A549 (cell line): ENCODE measurements around the gene TNFAIP6. TPM values are rescaled to one million over a fixed set of nuclear protein-coding genes. Genes with fewer than 3 reads are reported as not detected.

ENCODE experiments used
- ATAC-seq, 2 experiments: fragments of 200-7000 bp in 1 of 2; fragments of >200 bp in 1 of 2; cut with Nextera tagmentation in 1 of 2; cut with Tn5 transposase in 1 of 2; 3 replicates each; pipeline versions ENCODE4 v1.8.0 to v1.9.1; 2018 to 2020; ENCODE audit warnings: mild to moderate bottlenecking in 1 of 2, moderate library complexity in 1 of 2
- CTCF ChIA-PET: fragments of 300-600 bp; sonication (Branson Sonifier 250); formaldehyde crosslinking; extraction: SDS; loops from one replicate; lab custom pipeline; 2021; ENCODE audit warnings: antibody characterized with exemption, inconsistent platforms; lab: Yijun Ruan, JAX
- POLR2A ChIA-PET: fragments of 350-600 bp; formaldehyde crosslinking; extraction: SDS; loops from one replicate; lab custom pipeline; 2021; ENCODE audit warnings: antibody characterized with exemption, inconsistent platforms; lab: Yijun Ruan, JAX
- DNase-seq, 2 experiments: peaks; one replicate each; pipeline versions ENCODE4 v3.0.0 to v3.0.0-alpha.2; 2011 to 2016; ENCODE audit warnings: low read depth in 1 of 2, low spot score in 1 of 2
- FAIRE-seq: peaks from 2 replicates; lab custom pipeline; 2011; peaks lifted over from hg19 to GRCh38; lab: Jason Lieb, UNC
- H3K27ac ChIP-seq, 2 experiments: fragments of >200 bp; sonication (Bioruptor Twin); formaldehyde crosslinking; 3 replicates each; pipeline ENCODE4 v1.5.1; 2016 to 2017
- H3K4me1 ChIP-seq: fragments of >200 bp; sonication (Bioruptor Twin); formaldehyde crosslinking; 3 replicates; pipeline ENCODE4 v1.6.1; 2016
- H3K4me2 ChIP-seq: fragments of >200 bp; sonication (Bioruptor Twin); formaldehyde crosslinking; 3 replicates; pipeline ENCODE4 v1.6.1; 2016
- H3K4me3 ChIP-seq: fragments of >200 bp; sonication (Bioruptor Twin); formaldehyde crosslinking; 3 replicates; pipeline ENCODE4 v1.5.1; 2016
- H3K9me3 ChIP-seq: fragments of >200 bp; sonication (Bioruptor Twin); formaldehyde crosslinking; 3 replicates; pipeline ENCODE4 v1.6.1; 2016
- BHLHE40 ChIP-seq: IDR thresholded peaks from 2 replicates; pipeline ENCODE4 v1.6.1; 2012; ENCODE audit warnings: low read depth, low read length, inconsistent platforms
- CBX8 ChIP-seq: fragments of 200-600 bp; sonication (generic); IDR thresholded peaks from 2 replicates; pipeline ENCODE4 v1.6.1; 2016
- CEBPB ChIP-seq, 2 experiments: fragments of >200 bp in 1 of 2; sonication (Bioruptor Twin) in 1 of 2; formaldehyde crosslinking in 1 of 2; IDR thresholded peaks; 2 replicates each; pipeline ENCODE4 v1.6.1; 2012 to 2016
- EP300 ChIP-seq, 2 experiments: fragments of >200 bp; sonication (Bioruptor Twin); formaldehyde crosslinking; IDR thresholded peaks; 2 replicates in 1 of 2; 3 replicates in 1 of 2; pipeline ENCODE4 v1.6.1; 2016 to 2017
- GATA3 ChIP-seq: IDR thresholded peaks from 2 replicates; pipeline ENCODE4 v1.6.1; 2012; ENCODE audit warnings: borderline replicate concordance
- HDAC2 ChIP-seq: fragments of 200-600 bp; sonication (generic); IDR thresholded peaks from 2 replicates; pipeline ENCODE4 v1.6.1; 2016
- HOXA7 ChIP-seq: fragments of 250-450 bp; sonication (Bioruptor Pico); IDR thresholded peaks from 2 replicates; pipeline ENCODE4 v1.5.0; 2020; ENCODE audit warnings: mild to moderate bottlenecking, moderate library complexity
- HOXB13 ChIP-seq: fragments of 250-450 bp; sonication (Bioruptor Pico); IDR thresholded peaks from 2 replicates; pipeline ENCODE4 v1.5.0; 2020; ENCODE audit warnings: low read depth, mild to moderate bottlenecking, moderate library complexity
- KDM1A ChIP-seq: fragments of 200-600 bp; sonication (generic); IDR thresholded peaks from 2 replicates; pipeline ENCODE4 v1.6.1; 2016; ENCODE audit warnings: low read depth, mild to moderate bottlenecking
- KDM5A ChIP-seq: fragments of 200-600 bp; sonication (generic); IDR thresholded peaks from 2 replicates; pipeline ENCODE4 v1.6.1; 2016; ENCODE audit warnings: antibody characterized with exemption, mild to moderate bottlenecking
- MAFK ChIP-seq: fragments of 450-650 bp; IDR thresholded peaks from 2 replicates; pipeline ENCODE4 v1.6.1; 2014; ENCODE audit not compliant: partially characterized antibody
- MAZ ChIP-seq: fragments of 150-350 bp; IDR thresholded peaks from 2 replicates; pipeline ENCODE4 v1.6.1; 2014; ENCODE audit warnings: antibody characterized with exemption, low read depth, low read length, borderline replicate concordance
- NPAS2 ChIP-seq: fragments of 250-450 bp; sonication (Bioruptor Pico); IDR thresholded peaks from 2 replicates; pipeline ENCODE4 v1.8.0; 2022; ENCODE audit warnings: mild to moderate bottlenecking, moderate library complexity, borderline replicate concordance
- RARB ChIP-seq: fragments of 250-450 bp; sonication (Bioruptor Pico); IDR thresholded peaks from 2 replicates; pipeline ENCODE4 v1.8.0; 2021; ENCODE audit warnings: mild to moderate bottlenecking, moderate library complexity
- RFX5 ChIP-seq: fragments of 450-650 bp; IDR thresholded peaks from 2 replicates; pipeline ENCODE4 v1.7.1; 2014; ENCODE audit warnings: antibody characterized with exemption, mild to moderate bottlenecking, moderate library complexity
- SREBF2 ChIP-seq: fragments of 450-650 bp; IDR thresholded peaks from 2 replicates; pipeline ENCODE4 v1.6.1; 2014; ENCODE audit warnings: mild to moderate bottlenecking, moderate library complexity
- ZSCAN20 ChIP-seq: fragments of 250-450 bp; sonication (Bioruptor Pico); IDR thresholded peaks from 2 replicates; pipeline ENCODE4 v1.8.0; 2022; ENCODE audit warnings: mild to moderate bottlenecking, moderate library complexity
- WGBS: methylation state at CpG from one replicate; pipeline ENCODE4 v1.1.6; 2017; ENCODE audit errors: missing lambda C conversion rate; 5-methylcytosine and 5-hydroxymethylcytosine counted together
- polyA plus RNA-seq, 4 experiments: library from polyadenylated mRNA; depleted of rRNA in 3 of 4; stranded (reverse); fragments of >200 nt; fragmentation: RNase III in 1 of 4; extraction: RNeasy Plus Mini Kit Qiagen cat#74134 plus additional on column Dnase treatment in 1 of 4; gene quantifications; 2 replicates in 3 of 4; 3 replicates in 1 of 4; pipeline ENCODE4 v1.2.3, GENCODE V29; 2011 to 2017

TNFAIP6 gene
- polyA plus RNA-seq, 2 of the 4 experiments (the other 2 are of a cell fraction) = 3.3 to 4.5 TPM

GRCh38 chr2:151353995-151354394, 3.4 kb upstream of the TNFAIP6 start:
- Histone ChIP-seq H3K9me3 (no peaks in the 10 kb centered on the region), H3K4me3 (no peak overlapping the region), H3K4me1 (peaks cover 9% of the 10 kb centered on the region; the same call in 1 of the 3 replicates), H3K27ac (no peak overlapping the region), H3K4me2 (no peak overlapping the region)
- ATAC-seq = no peak
- TF ChIP-seq HOXB13 (CRISPR knock-in tag) (no peak), ZSCAN20 (CRISPR knock-in tag) (no peak), NPAS2 (CRISPR knock-in tag) (no peak), MAFK (no peak)
- POLR2A ChIA-PET = no interaction called here
- DNase-seq = no peak
- CTCF ChIA-PET = no interaction called here
- 57% methylated on average over 2 of the region's 2 CpGs for whole genome bisulfite sequencing
- no peak for FAIRE-seq

DNA sequence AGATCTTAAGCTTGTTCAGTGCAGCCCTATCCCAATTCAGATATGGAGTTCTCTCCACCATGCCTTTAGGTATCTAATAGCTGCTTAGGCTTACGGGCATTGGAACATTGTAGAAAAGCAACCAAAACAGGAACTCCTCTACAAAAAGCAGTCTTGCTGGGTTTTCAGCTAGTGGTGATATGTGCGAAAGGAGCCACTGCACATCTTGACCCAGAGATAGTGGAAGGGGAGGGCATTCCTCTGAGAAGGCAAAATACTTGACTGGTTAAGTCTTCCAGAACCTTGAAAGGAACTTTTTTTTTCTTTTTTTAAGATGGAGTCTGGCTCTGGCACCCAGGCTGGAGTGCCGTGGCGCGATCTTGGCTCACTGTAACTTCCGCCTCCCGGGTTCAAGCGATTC, 2.6 kb upstream of the TNFAIP6 start:
- WGBS = 94% methylated on average over 8 of the region's 8 CpGs
- no peak overlapping the region for H3K27ac ChIP-seq
- TF ChIP-seq HOXA7 (CRISPR knock-in tag) = no peak
- TF ChIP-seq RARB (CRISPR knock-in tag) = no peak
- no peak overlapping the region for H3K4me2 ChIP-seq
- peaks cover 9% of the 10 kb centered on the region; the same call in 1 of the 3 replicates for H3K4me1 ChIP-seq
- no peak for ATAC-seq
- no peak for FAIRE-seq
- H3K4me3 ChIP-seq = no peak overlapping the region
- no peaks in the 10 kb centered on the region for H3K9me3 ChIP-seq
- DNase-seq = no peak
- CTCF ChIA-PET = no interaction called here
- POLR2A ChIA-PET = no interaction called here

GRCh38 chr2:151358166-151358970, 976 bp downstream of the TNFAIP6 start:
- H3K4me2 ChIP-seq = peak overlapping the region; percentile 20; the same call in 2 of the 3 replicates
- POLR2A ChIA-PET = interaction anchor here (0.6 kb wide), 1 partner anchor 84 kb away, joined by 5 read pairs; no protein-coding TSS in a partner anchor
- no peak for FAIRE-seq
- WGBS = 88% methylated on average over 4 of the region's 4 CpGs
- peaks cover 9% of the 10 kb centered on the region; the same call in 1 of the 3 replicates for H3K4me1 ChIP-seq
- no peaks in the 10 kb centered on the region for H3K9me3 ChIP-seq
- no peak overlapping the region for H3K27ac ChIP-seq
- CTCF ChIA-PET = no interaction called here
- H3K4me3 ChIP-seq = no peak overlapping the region
- no peak for ATAC-seq
- TF ChIP-seq KDM1A (no peak), NPAS2 (CRISPR knock-in tag) (no peak), HOXB13 (CRISPR knock-in tag) (no peak), GATA3 (no peak), BHLHE40 (no peak), HDAC2 (no peak), MAZ (no peak), SREBF2 (no peak), CEBPB (IDR thresholded peaks at IDR 0.05) (no peak), EP300 (IDR thresholded peaks at IDR 0.05) (no peak), RFX5 (no peak), KDM5A (no peak)
- DNase-seq = no peak

GRCh38 chr2:151359768-151360461, 2.5 kb downstream of the TNFAIP6 start:
- no peaks in the 10 kb centered on the region for H3K9me3 ChIP-seq
- ATAC-seq (no peak), DNase-seq (no peak), FAIRE-seq (no peak)
- no peak overlapping the region for H3K4me3 ChIP-seq
- ChIA-PET CTCF (interaction anchor here (0.6 kb wide), 1 partner anchor 1635 kb away, joined by 3 read pairs; no protein-coding TSS in a partner anchor), POLR2A (no interaction called here)
- no peak overlapping the region for H3K4me2 ChIP-seq
- H3K4me1 ChIP-seq = peaks cover 9% of the 10 kb centered on the region; the same call in 1 of the 3 replicates
- WGBS = 88% methylated on average over 4 of the region's 4 CpGs
- no peak for TF ChIP-seq CBX8
- TF ChIP-seq MAFK = peak; percentile 44
- H3K27ac ChIP-seq = no peak overlapping the region
